Astrocyte (in vitro differentiated cells and primary cell): ENCODE data around the gene ZNF669.

Experiments used
- CTCF ChIP-seq: IDR thresholded peaks from 2 replicates; pipeline ENCODE4 v1.5.1; 2011; ENCODE audit warnings: low read depth, mild to moderate bottlenecking, inconsistent platforms, low read length, moderate library complexity; ENCODE audit not compliant: insufficient read depth
- EZH2 ChIP-seq: IDR thresholded peaks from 2 replicates; pipeline ENCODE4 v1.6.1; 2012; ENCODE audit warnings: mild to moderate bottlenecking, low read length, inconsistent platforms; ENCODE audit not compliant: insufficient read depth

DNA sequence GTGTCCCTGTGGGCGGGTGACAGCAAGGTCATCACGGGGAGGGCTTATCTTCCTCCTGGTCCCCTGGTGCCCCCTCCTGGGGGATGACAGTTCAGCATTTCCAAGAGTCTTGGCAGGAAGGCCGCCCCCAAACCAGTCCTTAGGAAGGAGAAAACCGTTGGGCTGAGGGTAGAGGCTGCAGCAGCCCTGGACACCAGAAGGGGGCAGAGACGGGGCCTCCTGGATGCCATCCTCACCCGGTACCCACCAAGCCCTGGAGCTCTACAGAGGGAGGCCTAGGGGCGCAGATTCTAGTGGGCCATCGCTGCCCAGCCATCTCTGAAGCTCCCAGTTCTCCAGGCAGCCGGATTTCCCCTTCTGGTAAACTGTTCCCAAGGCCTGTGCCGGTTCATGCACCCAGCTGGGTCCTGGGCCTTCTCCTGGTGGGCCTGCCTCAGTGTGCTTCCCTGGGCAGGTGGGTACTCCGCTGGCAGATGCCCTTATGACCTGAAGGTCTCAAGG lies 14.8 kb upstream of the ZNF669 start:
- no peak for TF ChIP-seq CTCF
- no peak for TF ChIP-seq EZH2
